Liver (tissue), 9 donors: Measurements from ENCODE around the gene CFAP70. TPM values are rescaled to one million over a fixed set of nuclear protein-coding genes. Genes with fewer than 3 reads are reported as not detected.

ENCODE experiments used
- DNase-seq: peaks from one replicate; pipeline ENCODE4 v3.0.0-alpha.2; 2017; ENCODE audit warnings: low spot score
- H3K27ac ChIP-seq, 2 donors: one replicate each; pipeline ENCODE4 v1.7.0; 2013; ENCODE audit warnings: inconsistent platforms in 2 of 2, low read length in 2 of 2, control low read depth in 1 of 2, low read depth in 1 of 2, mild to moderate bottlenecking in 1 of 2
- H3K27me3 ChIP-seq, 4 donors: one replicate each; pipeline versions ENCODE4 v1.6.1 to v1.7.0; 2013; ENCODE audit warnings: low read length in 3 of 4, inconsistent platforms in 1 of 4, mild to moderate bottlenecking in 1 of 4, moderate library complexity in 1 of 4; ENCODE audit not compliant: control insufficient read depth in 4 of 4, insufficient read depth in 4 of 4
- H3K36me3 ChIP-seq, 4 donors: one replicate each; pipeline versions ENCODE4 v1.6.1 to v1.7.0; 2013; ENCODE audit warnings: low read length in 3 of 4, mild to moderate bottlenecking in 3 of 4, low read depth in 1 of 4, moderate library complexity in 1 of 4; ENCODE audit not compliant: control insufficient read depth in 4 of 4, insufficient read depth in 3 of 4
- H3K4me1 ChIP-seq, 4 donors: one replicate each; pipeline versions ENCODE4 v1.6.1 to v1.7.0; 2013; ENCODE audit warnings: low read length in 3 of 4, mild to moderate bottlenecking in 3 of 4, moderate library complexity in 1 of 4; ENCODE audit not compliant: control insufficient read depth in 4 of 4, insufficient read depth in 4 of 4
- H3K4me3 ChIP-seq, 3 donors: one replicate each; pipeline versions ENCODE4 v1.6.1 to v1.7.0; 2013; ENCODE audit warnings: low read length in 3 of 3, control low read depth in 1 of 3, low read depth in 1 of 3, mild to moderate bottlenecking in 1 of 3
- H3K9ac ChIP-seq, 2 donors: one replicate each; pipeline ENCODE4 v1.7.0; 2013; ENCODE audit warnings: low read length in 2 of 2, mild to moderate bottlenecking in 2 of 2, moderate library complexity in 2 of 2, control low read depth in 1 of 2, low read depth in 1 of 2
- H3K9me3 ChIP-seq, 4 donors: one replicate each; pipeline versions ENCODE4 v1.6.1 to v1.7.0; 2013; ENCODE audit warnings: low read length in 3 of 4; ENCODE audit not compliant: control insufficient read depth in 4 of 4
- FOXA2 ChIP-seq: IDR thresholded peaks from 2 replicates; pipeline ENCODE4 v1.6.1; 2016; ENCODE audit warnings: antibody characterized with exemption
- GABPA ChIP-seq, 2 donors: IDR thresholded peaks in 1 of 2; conservative IDR thresholded peaks in 1 of 2; 2 replicates each; pipeline ENCODE4 v1.6.1; 2016; ENCODE audit warnings: antibody characterized with exemption in 2 of 2, mild to moderate bottlenecking in 1 of 2, moderate library complexity in 1 of 2
- HNF4A ChIP-seq, 2 donors: conservative IDR thresholded peaks; 2 replicates each; pipeline ENCODE4 v1.6.1; 2016; ENCODE audit warnings: antibody characterized with exemption in 2 of 2, mild to moderate bottlenecking in 2 of 2
- HNF4G ChIP-seq: IDR thresholded peaks from 2 replicates; pipeline ENCODE4 v1.6.1; 2016; ENCODE audit warnings: antibody characterized with exemption
- NR2F2 ChIP-seq: IDR thresholded peaks from 2 replicates; pipeline ENCODE4 v1.6.1; 2016; ENCODE audit warnings: antibody characterized with exemption
- RAD21 ChIP-seq, 2 donors: IDR thresholded peaks; 2 replicates each; pipeline ENCODE4 v1.6.1; 2016; ENCODE audit warnings: antibody characterized with exemption in 2 of 2, mild to moderate bottlenecking in 2 of 2
- RXRA ChIP-seq, 2 donors: IDR thresholded peaks; 2 replicates each; pipeline ENCODE4 v1.6.1; 2017 to 2018; ENCODE audit warnings: antibody characterized with exemption in 2 of 2, mild to moderate bottlenecking in 1 of 2
- SP1 ChIP-seq: IDR thresholded peaks from 2 replicates; pipeline ENCODE4 v1.6.1; 2018; ENCODE audit warnings: antibody characterized with exemption, mild to moderate bottlenecking
- TAF1 ChIP-seq: conservative IDR thresholded peaks from 2 replicates; pipeline ENCODE4 v1.6.1; 2016; ENCODE audit warnings: antibody characterized with exemption, mild to moderate bottlenecking
- YY1 ChIP-seq: IDR thresholded peaks from 2 replicates; pipeline ENCODE4 v1.6.1; 2016; ENCODE audit warnings: antibody characterized with exemption, mild to moderate bottlenecking
- WGBS: extraction: QIAGEN DNeasy Blood & Tissue Kit; methylation state at CpG from one replicate; pipeline ENCODE4 v1.1.7; 2013; 5-methylcytosine and 5-hydroxymethylcytosine counted together
- polyA plus RNA-seq, 2 donors: library from polyadenylated mRNA; stranded (reverse) in 1 of 2; unstranded in 1 of 2; fragments of 200-250 nt in 1 of 2; fragments of >200 nt in 1 of 2; fragmentation: Nextera tagmentation in 1 of 2; extraction: Ambion mirVana in 1 of 2; gene quantifications; one replicate each; pipeline versions ENCODE4 v1.2.1 to v1.2.3, GENCODE V29; 2013 to 2015
- total RNA-seq, 2 donors: library from RNA; depleted of rRNA; stranded (reverse); fragments of >200 nt; gene quantifications; one replicate each; pipeline ENCODE4 v1.2.3, GENCODE V29; 2014
- TF ChIP-seq, protein P1 (sequence below): IDR thresholded peaks from 2 replicates; pipeline ENCODE4 v1.6.1; 2016; ENCODE audit warnings: antibody characterized with exemption, mild to moderate bottlenecking
- TF ChIP-seq, protein P2 (sequence below): IDR thresholded peaks from 2 replicates; pipeline ENCODE4 v1.6.1; 2016; ENCODE audit warnings: antibody characterized with exemption
- TF ChIP-seq, protein P3 (sequence below): IDR thresholded peaks from 2 replicates; pipeline ENCODE4 v1.6.1; 2016; ENCODE audit warnings: antibody characterized with exemption
- TF ChIP-seq, protein P4 (sequence below): fragments of 150-350 bp; IDR thresholded peaks from 2 replicates; pipeline ENCODE4 v1.5.1; 2017; ENCODE audit warnings: improper control_type of control experiment, low read depth, low read length; ENCODE audit not compliant: missing input control
- donor health status: healthy.
- donor health status: healthy.
- donor health status: healthy.
- donor health status: healthy.
- donor health status: healthy.

The CFAP70 gene
- total and polyA plus RNA-seq, 4 donors, result 0.46 to 2.3 (median 0.80) TPM

DNA sequence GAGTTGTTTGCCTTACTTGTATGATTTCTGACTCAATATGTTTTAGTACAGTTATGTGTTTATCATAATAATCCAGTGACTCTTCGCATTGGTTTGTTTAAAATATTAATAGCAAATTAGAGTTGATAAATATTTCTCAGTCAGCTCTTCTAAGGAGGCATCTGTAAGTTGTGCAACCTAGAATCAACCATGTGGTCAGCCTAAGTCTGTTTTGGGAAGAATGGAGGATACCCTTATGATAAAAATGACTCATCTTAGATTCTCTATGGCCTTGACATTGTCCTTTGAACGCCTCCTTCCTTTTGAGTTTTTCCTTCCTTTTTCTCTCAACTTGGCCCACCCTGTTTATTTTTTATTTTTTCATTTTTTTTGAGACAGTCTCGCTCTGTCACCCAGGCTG is 130.4 kb downstream of the CFAP70 start:
- peaks cover 2 to 20% (median 5%) of the 10 kb centered on the region in 4 donors for H3K36me3 ChIP-seq

DNA sequence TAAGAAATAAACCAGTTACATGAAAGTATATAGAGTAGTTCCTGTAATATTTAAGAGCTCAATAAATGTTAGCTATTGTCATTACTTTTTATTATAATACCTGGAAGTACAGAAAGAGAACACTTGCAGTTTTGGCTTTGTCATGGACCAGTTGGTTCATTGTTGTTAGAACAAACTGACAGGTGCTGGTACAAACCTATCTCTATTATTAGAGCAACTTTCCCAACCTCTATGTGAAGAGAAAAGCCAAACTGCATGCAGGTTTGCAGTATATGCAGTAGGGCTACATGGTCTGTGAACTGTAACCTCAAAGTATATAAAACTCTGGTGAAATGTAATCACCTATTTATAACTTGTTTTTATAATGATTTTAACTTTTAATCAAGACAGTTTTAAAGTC is 132.0 kb downstream of the CFAP70 start:
- no peak for DNase-seq
- TF ChIP-seq HNF4G (no peak), YY1 (no peak)
- TF ChIP-seq, protein P1, sequence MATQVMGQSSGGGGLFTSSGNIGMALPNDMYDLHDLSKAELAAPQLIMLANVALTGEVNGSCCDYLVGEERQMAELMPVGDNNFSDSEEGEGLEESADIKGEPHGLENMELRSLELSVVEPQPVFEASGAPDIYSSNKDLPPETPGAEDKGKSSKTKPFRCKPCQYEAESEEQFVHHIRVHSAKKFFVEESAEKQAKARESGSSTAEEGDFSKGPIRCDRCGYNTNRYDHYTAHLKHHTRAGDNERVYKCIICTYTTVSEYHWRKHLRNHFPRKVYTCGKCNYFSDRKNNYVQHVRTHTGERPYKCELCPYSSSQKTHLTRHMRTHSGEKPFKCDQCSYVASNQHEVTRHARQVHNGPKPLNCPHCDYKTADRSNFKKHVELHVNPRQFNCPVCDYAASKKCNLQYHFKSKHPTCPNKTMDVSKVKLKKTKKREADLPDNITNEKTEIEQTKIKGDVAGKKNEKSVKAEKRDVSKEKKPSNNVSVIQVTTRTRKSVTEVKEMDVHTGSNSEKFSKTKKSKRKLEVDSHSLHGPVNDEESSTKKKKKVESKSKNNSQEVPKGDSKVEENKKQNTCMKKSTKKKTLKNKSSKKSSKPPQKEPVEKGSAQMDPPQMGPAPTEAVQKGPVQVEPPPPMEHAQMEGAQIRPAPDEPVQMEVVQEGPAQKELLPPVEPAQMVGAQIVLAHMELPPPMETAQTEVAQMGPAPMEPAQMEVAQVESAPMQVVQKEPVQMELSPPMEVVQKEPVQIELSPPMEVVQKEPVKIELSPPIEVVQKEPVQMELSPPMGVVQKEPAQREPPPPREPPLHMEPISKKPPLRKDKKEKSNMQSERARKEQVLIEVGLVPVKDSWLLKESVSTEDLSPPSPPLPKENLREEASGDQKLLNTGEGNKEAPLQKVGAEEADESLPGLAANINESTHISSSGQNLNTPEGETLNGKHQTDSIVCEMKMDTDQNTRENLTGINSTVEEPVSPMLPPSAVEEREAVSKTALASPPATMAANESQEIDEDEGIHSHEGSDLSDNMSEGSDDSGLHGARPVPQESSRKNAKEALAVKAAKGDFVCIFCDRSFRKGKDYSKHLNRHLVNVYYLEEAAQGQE, result no peak
- H3K9ac ChIP-seq, result no peak overlapping the region
- H3K27ac ChIP-seq, result no peak overlapping the region
- H3K4me3 ChIP-seq, result no peak overlapping the region
- H3K36me3 ChIP-seq, result peaks cover 2 to 7% (median 3%) of the 10 kb centered on the region in 4 donors
- H3K4me1 ChIP-seq, result no peaks in the 10 kb centered on the region
- H3K9me3 ChIP-seq, result no peaks in the 10 kb centered on the region
- no peaks in the 10 kb centered on the region for H3K27me3 ChIP-seq

More for the DNA sequence above, 130.4 kb downstream of the CFAP70 start:
- WGBS, result 91% methylated on average over 3 of the region's 3 CpGs
- TF ChIP-seq RXRA (IDR thresholded peaks at IDR 0.05), result no peak
- TF ChIP-seq, protein P2, sequence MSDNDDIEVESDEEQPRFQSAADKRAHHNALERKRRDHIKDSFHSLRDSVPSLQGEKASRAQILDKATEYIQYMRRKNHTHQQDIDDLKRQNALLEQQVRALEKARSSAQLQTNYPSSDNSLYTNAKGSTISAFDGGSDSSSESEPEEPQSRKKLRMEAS, result no peak
- TF ChIP-seq, protein P1, result no peak
- TF ChIP-seq FOXA2, result no peak
- no peak for TF ChIP-seq YY1
- no peak for TF ChIP-seq SP1
- TF ChIP-seq GABPA (IDR thresholded peaks at IDR 0.05 in 1 of 2, conservative IDR thresholded peaks at IDR 0.05 in 1 of 2), result no peak
- TF ChIP-seq, protein P3, sequence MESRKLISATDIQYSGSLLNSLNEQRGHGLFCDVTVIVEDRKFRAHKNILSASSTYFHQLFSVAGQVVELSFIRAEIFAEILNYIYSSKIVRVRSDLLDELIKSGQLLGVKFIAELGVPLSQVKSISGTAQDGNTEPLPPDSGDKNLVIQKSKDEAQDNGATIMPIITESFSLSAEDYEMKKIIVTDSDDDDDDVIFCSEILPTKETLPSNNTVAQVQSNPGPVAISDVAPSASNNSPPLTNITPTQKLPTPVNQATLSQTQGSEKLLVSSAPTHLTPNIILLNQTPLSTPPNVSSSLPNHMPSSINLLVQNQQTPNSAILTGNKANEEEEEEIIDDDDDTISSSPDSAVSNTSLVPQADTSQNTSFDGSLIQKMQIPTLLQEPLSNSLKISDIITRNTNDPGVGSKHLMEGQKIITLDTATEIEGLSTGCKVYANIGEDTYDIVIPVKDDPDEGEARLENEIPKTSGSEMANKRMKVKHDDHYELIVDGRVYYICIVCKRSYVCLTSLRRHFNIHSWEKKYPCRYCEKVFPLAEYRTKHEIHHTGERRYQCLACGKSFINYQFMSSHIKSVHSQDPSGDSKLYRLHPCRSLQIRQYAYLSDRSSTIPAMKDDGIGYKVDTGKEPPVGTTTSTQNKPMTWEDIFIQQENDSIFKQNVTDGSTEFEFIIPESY, result no peak
- no peak for TF ChIP-seq NR2F2
- TF ChIP-seq, protein P4, sequence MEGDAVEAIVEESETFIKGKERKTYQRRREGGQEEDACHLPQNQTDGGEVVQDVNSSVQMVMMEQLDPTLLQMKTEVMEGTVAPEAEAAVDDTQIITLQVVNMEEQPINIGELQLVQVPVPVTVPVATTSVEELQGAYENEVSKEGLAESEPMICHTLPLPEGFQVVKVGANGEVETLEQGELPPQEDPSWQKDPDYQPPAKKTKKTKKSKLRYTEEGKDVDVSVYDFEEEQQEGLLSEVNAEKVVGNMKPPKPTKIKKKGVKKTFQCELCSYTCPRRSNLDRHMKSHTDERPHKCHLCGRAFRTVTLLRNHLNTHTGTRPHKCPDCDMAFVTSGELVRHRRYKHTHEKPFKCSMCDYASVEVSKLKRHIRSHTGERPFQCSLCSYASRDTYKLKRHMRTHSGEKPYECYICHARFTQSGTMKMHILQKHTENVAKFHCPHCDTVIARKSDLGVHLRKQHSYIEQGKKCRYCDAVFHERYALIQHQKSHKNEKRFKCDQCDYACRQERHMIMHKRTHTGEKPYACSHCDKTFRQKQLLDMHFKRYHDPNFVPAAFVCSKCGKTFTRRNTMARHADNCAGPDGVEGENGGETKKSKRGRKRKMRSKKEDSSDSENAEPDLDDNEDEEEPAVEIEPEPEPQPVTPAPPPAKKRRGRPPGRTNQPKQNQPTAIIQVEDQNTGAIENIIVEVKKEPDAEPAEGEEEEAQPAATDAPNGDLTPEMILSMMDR, result no peak
- no peak for TF ChIP-seq HNF4A (conservative IDR thresholded peaks at IDR 0.05)
- no peak for TF ChIP-seq TAF1
- TF ChIP-seq RAD21 (IDR thresholded peaks at IDR 0.05), result no peak
- no peaks in the 10 kb centered on the region for H3K27me3 ChIP-seq
- H3K4me1 ChIP-seq, result no peaks in the 10 kb centered on the region
- no peak overlapping the region for H3K4me3 ChIP-seq
- no peak for DNase-seq
- H3K9ac ChIP-seq, result no peak overlapping the region
- H3K9me3 ChIP-seq, result no peaks in the 10 kb centered on the region
- no peak overlapping the region for H3K27ac ChIP-seq
